Choroid plexus epithelial cell (primary cell): ENCODE data around the gene MBP.
"Not testable (repeated sequence)": the region's sequence is repeated elsewhere in the genome, so short reads cannot be mapped to it uniquely, and the experiment has no call there.

Experiments used
- DNase-seq: peaks from one replicate; pipeline ENCODE4 v3.0.0-alpha.2; 2010; ENCODE audit warnings: low read depth
- H3K4me3 ChIP-seq: 2 replicates; pipeline ENCODE4 v1.5.1; 2011; ENCODE audit warnings: low read depth, mild to moderate bottlenecking, control low read depth, low read length, moderate library complexity
- CTCF ChIP-seq: conservative IDR thresholded peaks from 2 replicates; pipeline ENCODE4 v1.5.1; 2011; ENCODE audit warnings: low read depth, mild to moderate bottlenecking, control low read depth, inconsistent platforms, low read length, moderate library complexity

MBP gene

GRCh38 chr18:76992226-76993084 lies 140.1 kb downstream of the MBP start:
- no peak for TF ChIP-seq CTCF
- DNase-seq = no peak
- no peak overlapping the region for H3K4me3 ChIP-seq

- DNase-seq = no peak
- TF ChIP-seq CTCF = no peak
- no peak overlapping the region for H3K4me3 ChIP-seq
Measured at GRCh38 chr18:76991021-76991688, 141.4 kb downstream of the MBP start.

- H3K4me3 ChIP-seq, DNase-seq: not testable (repeated sequence)
Measured at GRCh38 chr18:76990343-76991020, 142.1 kb downstream of the MBP start.

GRCh38 chr18:76989647-76990190 lies 142.9 kb downstream of the MBP start:
- no peak for DNase-seq
- TF ChIP-seq CTCF = no peak
- no peak overlapping the region for H3K4me3 ChIP-seq

GRCh38 chr18:76988827-76989646 lies 143.5 kb downstream of the MBP start:
- DNase-seq = no peak
- H3K4me3 ChIP-seq = no peak overlapping the region
- TF ChIP-seq CTCF = no peak

GRCh38 chr18:76988031-76988826 lies 144.4 kb downstream of the MBP start:
- no peak overlapping the region for H3K4me3 ChIP-seq
- no peak for TF ChIP-seq CTCF
- no peak for DNase-seq
